Liver (tissue), 9 donors: ENCODE data around the gene SLC24A4. TPM values are rescaled to one million over a fixed set of nuclear protein-coding genes. Genes with fewer than 3 reads are reported as not detected.

Experiments
- DNase-seq: peaks from one replicate; pipeline ENCODE4 v3.0.0-alpha.2; 2017; ENCODE audit warnings: low spot score
- H3K27ac ChIP-seq, 2 donors: one replicate each; pipeline ENCODE4 v1.7.0; 2013; ENCODE audit warnings: inconsistent platforms in 2 of 2, low read length in 2 of 2, control low read depth in 1 of 2, low read depth in 1 of 2, mild to moderate bottlenecking in 1 of 2
- H3K27me3 ChIP-seq, 4 donors: one replicate each; pipeline versions ENCODE4 v1.6.1 to v1.7.0; 2013; ENCODE audit warnings: low read length in 3 of 4, inconsistent platforms in 1 of 4, mild to moderate bottlenecking in 1 of 4, moderate library complexity in 1 of 4; ENCODE audit not compliant: control insufficient read depth in 4 of 4, insufficient read depth in 4 of 4
- H3K36me3 ChIP-seq, 4 donors: one replicate each; pipeline versions ENCODE4 v1.6.1 to v1.7.0; 2013; ENCODE audit warnings: low read length in 3 of 4, mild to moderate bottlenecking in 3 of 4, low read depth in 1 of 4, moderate library complexity in 1 of 4; ENCODE audit not compliant: control insufficient read depth in 4 of 4, insufficient read depth in 3 of 4
- H3K4me1 ChIP-seq, 4 donors: one replicate each; pipeline versions ENCODE4 v1.6.1 to v1.7.0; 2013; ENCODE audit warnings: low read length in 3 of 4, mild to moderate bottlenecking in 3 of 4, moderate library complexity in 1 of 4; ENCODE audit not compliant: control insufficient read depth in 4 of 4, insufficient read depth in 4 of 4
- H3K4me3 ChIP-seq, 3 donors: one replicate each; pipeline versions ENCODE4 v1.6.1 to v1.7.0; 2013; ENCODE audit warnings: low read length in 3 of 3, control low read depth in 1 of 3, low read depth in 1 of 3, mild to moderate bottlenecking in 1 of 3
- H3K9ac ChIP-seq, 2 donors: one replicate each; pipeline ENCODE4 v1.7.0; 2013; ENCODE audit warnings: low read length in 2 of 2, mild to moderate bottlenecking in 2 of 2, moderate library complexity in 2 of 2, control low read depth in 1 of 2, low read depth in 1 of 2
- H3K9me3 ChIP-seq, 4 donors: one replicate each; pipeline versions ENCODE4 v1.6.1 to v1.7.0; 2013; ENCODE audit warnings: low read length in 3 of 4; ENCODE audit not compliant: control insufficient read depth in 4 of 4
- ATF3 ChIP-seq: IDR thresholded peaks from 2 replicates; pipeline ENCODE4 v1.6.1; 2016; ENCODE audit warnings: antibody characterized with exemption
- CTCF ChIP-seq: fragments of 150-350 bp; IDR thresholded peaks from 2 replicates; pipeline ENCODE4 v1.5.1; 2017; ENCODE audit warnings: improper control_type of control experiment, low read depth, low read length; ENCODE audit not compliant: missing input control
- EGR1 ChIP-seq, 2 donors: IDR thresholded peaks; 2 replicates each; pipeline ENCODE4 v1.6.1; 2016 to 2018; ENCODE audit warnings: antibody characterized with exemption in 2 of 2, low read depth in 2 of 2
- FOXA1 ChIP-seq: IDR thresholded peaks from 2 replicates; pipeline ENCODE4 v1.6.1; 2016; ENCODE audit warnings: antibody characterized with exemption
- FOXA2 ChIP-seq: IDR thresholded peaks from 2 replicates; pipeline ENCODE4 v1.6.1; 2016; ENCODE audit warnings: antibody characterized with exemption
- GABPA ChIP-seq, 2 donors: IDR thresholded peaks in 1 of 2; conservative IDR thresholded peaks in 1 of 2; 2 replicates each; pipeline ENCODE4 v1.6.1; 2016; ENCODE audit warnings: antibody characterized with exemption in 2 of 2, mild to moderate bottlenecking in 1 of 2, moderate library complexity in 1 of 2
- HNF4A ChIP-seq, 2 donors: conservative IDR thresholded peaks; 2 replicates each; pipeline ENCODE4 v1.6.1; 2016; ENCODE audit warnings: antibody characterized with exemption in 2 of 2, mild to moderate bottlenecking in 2 of 2
- HNF4G ChIP-seq: IDR thresholded peaks from 2 replicates; pipeline ENCODE4 v1.6.1; 2016; ENCODE audit warnings: antibody characterized with exemption
- JUND ChIP-seq, 2 donors: IDR thresholded peaks; 2 replicates each; pipeline ENCODE4 v1.6.1; 2016; ENCODE audit warnings: antibody characterized with exemption in 2 of 2
- MAX ChIP-seq: IDR thresholded peaks from 2 replicates; pipeline ENCODE4 v1.6.1; 2016; ENCODE audit warnings: antibody characterized with exemption
- NR2F2 ChIP-seq: IDR thresholded peaks from 2 replicates; pipeline ENCODE4 v1.6.1; 2016; ENCODE audit warnings: antibody characterized with exemption
- RAD21 ChIP-seq, 2 donors: IDR thresholded peaks; 2 replicates each; pipeline ENCODE4 v1.6.1; 2016; ENCODE audit warnings: antibody characterized with exemption in 2 of 2, mild to moderate bottlenecking in 2 of 2
- REST ChIP-seq: IDR thresholded peaks from 2 replicates; pipeline ENCODE4 v1.6.1; 2016; ENCODE audit warnings: antibody characterized with exemption, mild to moderate bottlenecking
- RXRA ChIP-seq, 2 donors: IDR thresholded peaks; 2 replicates each; pipeline ENCODE4 v1.6.1; 2017 to 2018; ENCODE audit warnings: antibody characterized with exemption in 2 of 2, mild to moderate bottlenecking in 1 of 2
- SP1 ChIP-seq: IDR thresholded peaks from 2 replicates; pipeline ENCODE4 v1.6.1; 2018; ENCODE audit warnings: antibody characterized with exemption, mild to moderate bottlenecking
- TAF1 ChIP-seq: conservative IDR thresholded peaks from 2 replicates; pipeline ENCODE4 v1.6.1; 2016; ENCODE audit warnings: antibody characterized with exemption, mild to moderate bottlenecking
- YY1 ChIP-seq: IDR thresholded peaks from 2 replicates; pipeline ENCODE4 v1.6.1; 2016; ENCODE audit warnings: antibody characterized with exemption, mild to moderate bottlenecking
- ZBTB33 ChIP-seq: IDR thresholded peaks from 2 replicates; pipeline ENCODE4 v1.6.1; 2016; ENCODE audit warnings: antibody characterized with exemption
- WGBS: extraction: QIAGEN DNeasy Blood & Tissue Kit; methylation state at CpG from one replicate; pipeline ENCODE4 v1.1.7; 2013; 5-methylcytosine and 5-hydroxymethylcytosine counted together
- polyA plus RNA-seq, 2 donors: library from polyadenylated mRNA; stranded (reverse) in 1 of 2; unstranded in 1 of 2; fragments of 200-250 nt in 1 of 2; fragments of >200 nt in 1 of 2; fragmentation: Nextera tagmentation in 1 of 2; extraction: Ambion mirVana in 1 of 2; gene quantifications; one replicate each; pipeline versions ENCODE4 v1.2.1 to v1.2.3, GENCODE V29; 2013 to 2015
- total RNA-seq, 2 donors: library from RNA; depleted of rRNA; stranded (reverse); fragments of >200 nt; gene quantifications; one replicate each; pipeline ENCODE4 v1.2.3, GENCODE V29; 2014
- donor health status: healthy.
- donor health status: healthy.
- donor health status: healthy.
- donor health status: healthy.
- donor health status: healthy.

The SLC24A4 gene
- total and polyA plus RNA-seq, 4 donors = 0.06 to 0.23 (median 0.12) TPM

GRCh38 chr14:92339426-92339825, 16.5 kb downstream of the SLC24A4 start:
- Histone ChIP-seq H3K27me3 (no peaks in the 10 kb centered on the region), H3K4me3 (no peak overlapping the region), H3K4me1 (no peaks in the 10 kb centered on the region), H3K9ac (no peak overlapping the region), H3K27ac (no peak overlapping the region), H3K36me3 (no peaks in the 10 kb centered on the region), H3K9me3 (peaks cover 0 to 3% (median 1%) of the 10 kb centered on the region in 4 donors)
- WGBS = 80% methylated on average over 12 of the region's 12 CpGs
- no peak for TF ChIP-seq RAD21 (IDR thresholded peaks at IDR 0.05)
- no peak for TF ChIP-seq TAF1
- TF ChIP-seq MAX = no peak
- TF ChIP-seq EGR1 (IDR thresholded peaks at IDR 0.05; ENCODE audit: low read depth in 2 of 2) = no peak
- no peak for TF ChIP-seq REST
- TF ChIP-seq HNF4G = no peak
- no peak for TF ChIP-seq RXRA (IDR thresholded peaks at IDR 0.05)
- no peak for TF ChIP-seq ATF3
- no peak for TF ChIP-seq HNF4A (conservative IDR thresholded peaks at IDR 0.05)
- no peak for TF ChIP-seq FOXA1
- no peak for TF ChIP-seq FOXA2
- TF ChIP-seq ZBTB33 = no peak
- TF ChIP-seq NR2F2 = no peak
- no peak for TF ChIP-seq JUND (IDR thresholded peaks at IDR 0.05)
- TF ChIP-seq YY1 = no peak
- no peak for TF ChIP-seq CTCF
- no peak for TF ChIP-seq SP1
- TF ChIP-seq GABPA (IDR thresholded peaks at IDR 0.05 in 1 of 2, conservative IDR thresholded peaks at IDR 0.05 in 1 of 2) = no peak
- DNase-seq = no peak
